ENCODE measurements around the gene GABBR2.

GRCh38 chr9:98364086-98364485 lies 344.6 kb downstream of the GABBR2 start:
- no peak for TF ChIP-seq CTCF (IDR thresholded peaks at IDR 0.05)
- no peak for TF ChIP-seq EZH2 (IDR thresholded peaks at IDR 0.05; ENCODE audit: borderline replicate concordance, insufficient read depth, low read depth, low read length, poor library complexity, severe bottlenecking)

Data from B cell (primary cell).